K562 (cell line): ENCODE results near the gene PCP4L1. TPM values are rescaled to one million over a fixed set of nuclear protein-coding genes. Genes with fewer than 3 reads are reported as not detected.

Source experiments
- ATAC-seq: fragments of 200-7000 bp; cut with Tn5 transposase; 3 replicates; pipeline ENCODE4 v1.9.1; 2020; ENCODE audit warnings: moderate library complexity
- BruUV-seq: library from RNA; stranded (reverse); fragments of 400-500 nt; replicated peaks from 2 replicates; lab custom pipeline; 2021; lab: Mats Ljungman, UMichigan
- CTCF ChIA-PET: fragments of 300-600 bp; formaldehyde crosslinking; extraction: SDS; loops from one replicate; lab custom pipeline; 2021; ENCODE audit warnings: low intra/inter-chr PET ratio; lab: Yijun Ruan, JAX
- POLR2A ChIA-PET: fragments of 300-600, 350-650 bp; sonication (Branson Sonifier 250); formaldehyde crosslinking; extraction: SDS; loops from one replicate; lab custom pipeline; 2021; ENCODE audit warnings: antibody characterized with exemption, inconsistent platforms; lab: Yijun Ruan, JAX
- DNase-seq, 4 experiments: peaks; one replicate each; pipeline versions ENCODE4 v3.0.0 to v3.0.0-alpha.2; 2011 to 2018; ENCODE audit warnings: low spot score in 3 of 4, mixed read lengths in 3 of 4; ENCODE audit errors: extremely low read depth in 1 of 4
- FAIRE-seq: peaks from 2 replicates; lab custom pipeline; 2011; peaks lifted over from hg19 to GRCh38; lab: Jason Lieb, UNC
- H2AFZ ChIP-seq: 2 replicates; pipeline ENCODE4 v1.6.0; 2011; ENCODE audit warnings: low read depth, low read length, control low read depth, inconsistent platforms
- H3K27ac ChIP-seq: fragments of 200-600 bp; 3 replicates; pipeline ENCODE4 v1.8.0; 2011; ENCODE audit warnings: low read depth, mild to moderate bottlenecking, control low read depth, inconsistent platforms, low read length, moderate library complexity, mixed read lengths; ENCODE audit errors: extremely low read depth
- H3K27me3 ChIP-seq, 2 experiments: fragments of 300-600 bp in 1 of 2; 2 replicates in 1 of 2; 3 replicates in 1 of 2; pipeline versions ENCODE4 v1.6.0 to v1.8.0; 2011; ENCODE audit warnings: inconsistent platforms in 2 of 2, low read length in 2 of 2, mild to moderate bottlenecking in 1 of 2, mixed read lengths in 1 of 2, moderate library complexity in 1 of 2; ENCODE audit not compliant: control insufficient read depth in 2 of 2, insufficient read depth in 2 of 2
- H3K36me3 ChIP-seq: fragments of 300-600 bp; 3 replicates; pipeline ENCODE4 v1.8.0; 2011; ENCODE audit warnings: mild to moderate bottlenecking, low read length, inconsistent platforms; ENCODE audit not compliant: control insufficient read depth, insufficient read depth
- H3K4me1 ChIP-seq, 2 experiments: fragments of 200-600 bp in 1 of 2; replicated peaks in 1 of 2; 2 replicates in 1 of 2; 3 replicates in 1 of 2; pipeline versions ENCODE4 v1.5.1 to v1.8.0; 2011; ENCODE audit warnings: inconsistent platforms in 2 of 2, low read length in 2 of 2, mild to moderate bottlenecking in 1 of 2, mixed read lengths in 1 of 2, moderate library complexity in 1 of 2; ENCODE audit not compliant: control insufficient read depth in 2 of 2, insufficient read depth in 2 of 2
- H3K4me2 ChIP-seq: 2 replicates; pipeline ENCODE4 v1.6.1; 2011; ENCODE audit warnings: low read length, control low read depth, inconsistent platforms, mixed read lengths; ENCODE audit not compliant: insufficient read depth
- H3K4me3 ChIP-seq: fragments of 200-600 bp; sonication (generic), shearing (Covaris generic); 2 replicates; pipeline ENCODE4 v1.5.1; 2016; ENCODE audit warnings: control low read depth, inconsistent platforms
- H3K79me2 ChIP-seq: fragments of 200-600 bp; 3 replicates; pipeline ENCODE4 v1.8.0; 2011; ENCODE audit warnings: low read length, inconsistent platforms; ENCODE audit not compliant: control insufficient read depth, insufficient read depth
- H3K9ac ChIP-seq, 2 experiments: 2 replicates each; pipeline versions ENCODE4 v1.6.0 to v1.6.1; 2011; ENCODE audit warnings: low read depth in 2 of 2, low read length in 2 of 2, control low read depth in 1 of 2, inconsistent platforms in 1 of 2, mild to moderate bottlenecking in 1 of 2, mixed read lengths in 1 of 2; ENCODE audit not compliant: insufficient read depth in 1 of 2
- H3K9me1 ChIP-seq: one replicate; pipeline ENCODE4 v1.6.0; 2011; ENCODE audit warnings: inconsistent platforms, mild to moderate bottlenecking, low read length, moderate library complexity; ENCODE audit not compliant: control insufficient read depth, insufficient read depth
- H3K9me3 ChIP-seq: replicated peaks from 2 replicates; pipeline ENCODE4 v1.5.1; 2011; ENCODE audit warnings: low read depth, low read length, inconsistent platforms; ENCODE audit not compliant: control insufficient read depth, insufficient read depth
- H4K20me1 ChIP-seq: replicated peaks from 2 replicates; pipeline ENCODE4 v1.6.1; 2011; ENCODE audit warnings: low read length, inconsistent platforms, mixed read lengths; ENCODE audit not compliant: control insufficient read depth, insufficient read depth
- GMEB1 ChIP-seq: fragments of 250-450 bp; sonication (Bioruptor Pico); IDR thresholded peaks from 2 replicates; pipeline ENCODE4 v1.4.0; 2020; ENCODE audit warnings: mild to moderate bottlenecking
- NKRF ChIP-seq: fragments of 450-650 bp; IDR thresholded peaks from 2 replicates; pipeline ENCODE4 v1.6.1; 2016; ENCODE audit warnings: borderline replicate concordance
- PRDM10 ChIP-seq: fragments of 450-650 bp; IDR thresholded peaks from 2 replicates; pipeline ENCODE4 v1.6.1; 2018; ENCODE audit not compliant: partially characterized antibody
- ZNF41 ChIP-seq: fragments of 250-450 bp; sonication (Bioruptor Pico); conservative IDR thresholded peaks from 2 replicates; pipeline ENCODE4 v1.4.0; 2020; ENCODE audit warnings: mild to moderate bottlenecking
- WGBS: fragments of 100-300 bp; shearing (Covaris generic); methylation state at CpG from one replicate; pipeline ENCODE4 v1.1.6; 2016; ENCODE audit warnings: low coverage, mixed read lengths; ENCODE audit not compliant: insufficient coverage; ENCODE audit errors: missing lambda C conversion rate; 5-methylcytosine and 5-hydroxymethylcytosine counted together
- in situ Hi-C: fragments of 300-500 bp; cut with MboI; formaldehyde crosslinking; loops from 4 replicates; pipeline ENCODE4 v1.15.0; 2018; ENCODE audit warnings: inconsistent platforms, mixed read lengths
- intact Hi-C: fragments of 100-400 bp; cut with micrococcal nuclease; formaldehyde crosslinking; loops from 2 replicates; pipeline ENCODE4 v1.14.2; 2022
- polyA plus RNA-seq, 8 experiments: library from polyadenylated mRNA; depleted of rRNA in 4 of 8; stranded (reverse) in 5 of 8; unstranded in 3 of 8; fragments of >200 nt; fragmentation: Nextera tagmentation in 2 of 8; fragmentation: Illumina TruSeq in 1 of 8; extraction: Ambion mirVana in 2 of 8; extraction: Trizol in 1 of 8; gene quantifications; 2 replicates each; pipeline versions ENCODE4 v1.2.1 to v1.2.3, GENCODE V29; 2011 to 2014; ENCODE audit warnings: inconsistent platforms in 1 of 8, missing spikeins in 1 of 8
- total RNA-seq, 7 experiments: library from RNA; depleted of rRNA in 6 of 7; stranded (reverse); fragments of >200 nt in 6 of 7; fragmentation: Illumina TruSeq in 2 of 7; extraction: Trizol in 2 of 7; gene quantifications; 2 replicates each; pipeline versions ENCODE4 v1.2.1 to v1.2.3, GENCODE V29; 2011 to 2021; ENCODE audit warnings: low replicate concordance in 1 of 7

The PCP4L1 gene
- total and polyA plus RNA-seq, 9 of the 15 experiments (the other 6 are each of a cell fraction or from before 2014, with no cell fraction given) = not detected

- peak; percentile 13 for TF ChIP-seq PRDM10
Measured at GRCh38 chr1:161235957-161236775, 22.4 kb upstream of the PCP4L1 start (continued).

GRCh38 chr1:161238039-161238473 is 20.5 kb upstream of the PCP4L1 start, which contains the start of gene NR1I3:
Gene NR1I3 (minus strand): TSS chr1:161238203. CDS start chr1:161236565, 1,638 bp downstream.
- FAIRE-seq (peak; percentile 93), ATAC-seq (no peak), DNase-seq (no peak)
- no peak within 1 kb of the TSS for H2AFZ ChIP-seq
- TF ChIP-seq ZNF41 (no peak), GMEB1 (CRISPR knock-in tag) (no peak), NKRF (no peak)
- 9% methylated on average over 4 of the region's 4 CpGs for WGBS
- no peaks in the 10 kb centered on the region for H3K9me1 ChIP-seq
- peaks cover 14 to 15% of the 10 kb centered on the region in 2 experiments; a peak in 4 of 5 replicates for H3K4me1 ChIP-seq
- H3K36me3 ChIP-seq = no peaks in the 10 kb centered on the region
- CTCF ChIA-PET = no interaction called here
- H3K4me2 ChIP-seq = no peak within 1 kb of the TSS
- H3K9ac ChIP-seq = peak within 1 kb of the TSS in 1 of 2 experiments; percentile 50; a peak in 1 of 4 replicates
- no TSS peak for BruUV-seq
- intact Hi-C loops (no loop called here), in situ Hi-C loops (no loop called here)
- POLR2A ChIA-PET = interaction anchor here (0.6 to 0.8 kb wide), 2 partner anchors 11 to 53 kb away, joined by 3 read pairs; no protein-coding TSS in a partner anchor
- no peaks in the 10 kb centered on the region for H3K27me3 ChIP-seq
- no peaks in the 10 kb centered on the region for H3K79me2 ChIP-seq
- H4K20me1 ChIP-seq = no peaks in the 10 kb centered on the region
- H3K27ac ChIP-seq = no peak within 1 kb of the TSS
- H3K4me3 ChIP-seq = no peak within 1 kb of the TSS
- H3K9me3 ChIP-seq = no peaks in the 10 kb centered on the region
